ENCODE results near the gene EIF1B. TPM values are rescaled to one million over a fixed set of nuclear protein-coding genes. Genes with fewer than 3 reads are reported as not detected.

Gene EIF1B
- total RNA-seq, 4 donors from 2014 or later, result 5.2 to 90.2 (median 25.2) TPM

- H3K27me3 ChIP-seq, result no peaks in the 10 kb centered on the region
- H3K4me1 ChIP-seq, result peaks cover 0 to 50% (median 16%) of the 10 kb centered on the region in 4 donors
- H3K9me3 ChIP-seq, result no peaks in the 10 kb centered on the region
- DNase-seq, result peak; percentile 40
- in situ Hi-C loops (cut with MboI; ENCODE audit: low pct_ligation_motif_present in 1 of 4, low pct_unique_long_range_greater_than_20kb in 1 of 4, low sequenced_read_pairs in 3 of 4), result loop anchor here in 1 of 4 donors (25.0 kb wide), 1 partner anchor 898 kb away; the partner anchor contains the start of gene RPSA
- H3K27ac ChIP-seq, result peak overlapping the region; percentile 96 to 100 (median 98)
- peaks cover 0 to 7% (median 0%) of the 10 kb centered on the region in 4 donors for H3K36me3 ChIP-seq
- TF ChIP-seq POLR2A (IDR thresholded peaks at IDR 0.05), result no peak
- TF ChIP-seq CTCF (IDR thresholded peaks at IDR 0.05), result no peak
- TF ChIP-seq EP300 (IDR thresholded peaks at IDR 0.05; ENCODE audit: low read depth), result no peak
- no peak for TF ChIP-seq POLR2AphosphoS5 (IDR thresholded peaks at IDR 0.05)
- intact Hi-C loops (cut with DNase I; ENCODE audit: low total_unique reads), result loop anchor here (5.0 kb wide), 1 partner anchor 1812 kb away; no protein-coding TSS in a partner anchor
- 1% methylated on average over 20 to 49 of the region's 49 CpGs for WGBS, 2 donors (ENCODE audit: low coverage in 1 of 2)
- H3K4me3 ChIP-seq, result peak overlapping the region; percentile 81 to 100 (median 96)
Observed at GRCh38 chr3:40309925-40310695, 603 bp downstream of the EIF1B start.

GRCh38 chr3:40310705-40311104, 1.2 kb downstream of the EIF1B start:
- intact Hi-C loops (cut with DNase I; ENCODE audit: low total_unique reads), result loop anchor here (5.0 kb wide), 1 partner anchor 1812 kb away; no protein-coding TSS in a partner anchor

GRCh38 chr3:40312661-40313226, 3.2 kb downstream of the EIF1B start:
- intact Hi-C loops (cut with DNase I; ENCODE audit: low total_unique reads), result loop anchor here (5.0 kb wide), 1 partner anchor 1810 kb away; no protein-coding TSS in a partner anchor
- H3K9me3 ChIP-seq, result no peaks in the 10 kb centered on the region
- H3K4me3 ChIP-seq, result no peak overlapping the region
- TF ChIP-seq POLR2AphosphoS5 (IDR thresholded peaks at IDR 0.05) (no peak), CTCF (IDR thresholded peaks at IDR 0.05) (no peak), POLR2A (IDR thresholded peaks at IDR 0.05) (no peak), EP300 (IDR thresholded peaks at IDR 0.05; ENCODE audit: low read depth) (no peak)
- H3K27ac ChIP-seq, result no peak overlapping the region
- in situ Hi-C loops (cut with MboI; ENCODE audit: low pct_ligation_motif_present in 1 of 4, low pct_unique_long_range_greater_than_20kb in 1 of 4, low sequenced_read_pairs in 3 of 4), result loop anchor here in 1 of 4 donors (25.0 kb wide), 1 partner anchor 900 kb away; the partner anchor contains the start of gene RPSA
- no peaks in the 10 kb centered on the region for H3K27me3 ChIP-seq
- no peak for DNase-seq
- WGBS, 2 donors (ENCODE audit: low coverage in 1 of 2), result 88% methylated on average over 2 of the region's 2 CpGs; no CpG with 5 or more reads in 1 of the 2 donors
- peaks cover 0 to 50% (median 16%) of the 10 kb centered on the region in 4 donors for H3K4me1 ChIP-seq
- H3K36me3 ChIP-seq, result peaks cover 0 to 7% (median 0%) of the 10 kb centered on the region in 4 donors

More at GRCh38 chr3:40310705-40311104, 1.2 kb downstream of the EIF1B start:
- Histone ChIP-seq H3K27me3 (no peaks in the 10 kb centered on the region), H3K4me1 (peaks cover 0 to 50% (median 16%) of the 10 kb centered on the region in 4 donors), H3K4me3 (peak overlapping the region; percentile 81 to 100 (median 96)), H3K27ac (peak overlapping the region; percentile 96 to 100 (median 98)), H3K9me3 (no peaks in the 10 kb centered on the region), H3K36me3 (peaks cover 0 to 7% (median 0%) of the 10 kb centered on the region in 4 donors)
- no peak for DNase-seq
- 10 to 19% methylated on average over 6 of the region's 6 CpGs for WGBS, 2 donors (ENCODE audit: low coverage in 1 of 2)
- TF ChIP-seq POLR2A (IDR thresholded peaks at IDR 0.05) (no peak), CTCF (IDR thresholded peaks at IDR 0.05) (no peak), EP300 (IDR thresholded peaks at IDR 0.05; ENCODE audit: low read depth) (no peak), POLR2AphosphoS5 (IDR thresholded peaks at IDR 0.05) (no peak)
- in situ Hi-C loops (cut with MboI; ENCODE audit: low pct_ligation_motif_present in 1 of 4, low pct_unique_long_range_greater_than_20kb in 1 of 4, low sequenced_read_pairs in 3 of 4), result loop anchor here in 1 of 4 donors (25.0 kb wide), 1 partner anchor 898 kb away; the partner anchor contains the start of gene RPSA

Data from transverse colon (tissue), 4 donors.